GM18517 (cell line): ENCODE results near the gene WWTR1.

Experiments used
- ATAC-seq: cut with Tn5 transposase; IDR thresholded peaks from one replicate; pipeline ENCODE4 v1.9.1; 2021; ENCODE audit warnings: mild to moderate bottlenecking, moderate library complexity; ENCODE audit not compliant: unreplicated experiment

WWTR1 gene

GRCh38 chr3:149571381-149571780, 86.4 kb downstream of the WWTR1 start:
- no peak for ATAC-seq

DNA sequence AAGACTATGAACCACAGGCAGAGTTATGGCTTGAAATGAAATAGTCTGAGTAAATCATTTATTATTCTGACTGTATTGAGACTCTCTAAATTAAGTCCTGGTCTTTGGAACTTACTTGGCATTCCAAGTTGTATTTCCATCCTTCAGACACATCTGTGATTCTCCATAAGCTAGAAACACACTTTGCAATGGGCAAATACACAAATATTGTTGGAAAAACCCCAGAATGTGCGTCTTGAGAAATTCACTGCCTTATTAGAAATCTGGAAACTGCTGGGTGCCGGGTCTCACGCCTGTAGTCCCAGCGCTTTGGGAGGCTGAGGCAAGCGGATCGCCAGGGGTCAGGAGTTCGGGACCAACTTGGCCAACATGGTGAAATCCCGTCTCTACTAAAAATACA, 87.8 kb downstream of the WWTR1 start:
- no peak for ATAC-seq

GRCh38 chr3:149567381-149567780, 90.4 kb downstream of the WWTR1 start:
- ATAC-seq, result no peak

DNA sequence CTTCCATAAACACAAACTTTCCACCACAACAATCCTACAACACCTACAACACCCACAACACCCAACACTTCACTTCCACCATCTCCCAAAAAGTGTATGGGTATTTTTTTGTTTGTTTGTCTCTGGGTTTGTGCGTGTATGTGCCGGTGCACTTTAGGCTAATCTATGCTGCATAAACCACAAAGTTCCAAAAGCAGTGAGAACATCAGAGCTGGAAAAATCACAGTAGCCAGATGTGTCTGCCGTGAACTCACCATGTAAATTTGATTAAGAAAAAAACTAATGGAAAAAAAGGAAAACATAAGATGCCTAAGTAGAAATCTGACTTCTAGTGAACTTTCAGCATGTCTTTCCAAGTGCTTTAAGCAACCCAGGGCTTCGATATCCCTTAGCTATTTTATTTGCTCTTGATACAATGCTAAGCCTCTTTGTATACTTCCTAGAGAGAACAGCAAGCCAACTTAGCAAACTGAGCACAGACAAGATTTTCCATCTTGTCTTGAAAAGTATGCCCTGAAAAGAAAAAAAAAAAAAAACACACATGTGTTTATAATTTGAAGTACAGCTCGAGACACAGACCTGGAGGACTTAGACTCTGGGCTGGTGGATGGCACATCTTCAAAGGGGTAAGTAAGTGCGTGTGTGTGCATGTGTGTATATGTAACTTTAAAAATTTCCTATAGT, 91.4 kb downstream of the WWTR1 start:
- no peak for ATAC-seq

GRCh38 chr3:149564079-149564478, 93.7 kb downstream of the WWTR1 start:
- ATAC-seq, result no peak

DNA sequence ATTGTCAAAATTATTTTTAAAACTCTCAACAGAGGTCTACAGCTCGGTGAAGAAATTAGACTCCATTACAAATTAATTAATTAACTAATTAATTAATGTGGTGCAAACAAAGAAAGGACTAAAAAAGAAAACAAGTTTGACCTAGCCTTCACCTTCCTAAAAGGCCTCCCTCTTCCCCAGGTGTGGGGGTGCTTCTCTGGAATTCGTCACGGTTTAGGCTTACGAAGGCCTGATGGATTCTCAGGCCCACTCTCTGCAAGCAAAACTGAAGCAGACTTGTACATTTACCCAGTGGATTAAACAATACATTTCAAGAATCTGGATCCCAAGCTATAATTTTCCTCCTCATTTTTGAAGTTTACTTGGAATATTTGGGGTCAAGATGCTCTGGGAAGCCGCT, 94.7 kb downstream of the WWTR1 start:
- no peak for ATAC-seq

- ATAC-seq, result no peak
Measured at GRCh38 chr3:149560617-149561016, 97.2 kb downstream of the WWTR1 start.

- no peak for ATAC-seq
Measured at GRCh38 chr3:149560001-149560400, 97.8 kb downstream of the WWTR1 start.

DNA sequence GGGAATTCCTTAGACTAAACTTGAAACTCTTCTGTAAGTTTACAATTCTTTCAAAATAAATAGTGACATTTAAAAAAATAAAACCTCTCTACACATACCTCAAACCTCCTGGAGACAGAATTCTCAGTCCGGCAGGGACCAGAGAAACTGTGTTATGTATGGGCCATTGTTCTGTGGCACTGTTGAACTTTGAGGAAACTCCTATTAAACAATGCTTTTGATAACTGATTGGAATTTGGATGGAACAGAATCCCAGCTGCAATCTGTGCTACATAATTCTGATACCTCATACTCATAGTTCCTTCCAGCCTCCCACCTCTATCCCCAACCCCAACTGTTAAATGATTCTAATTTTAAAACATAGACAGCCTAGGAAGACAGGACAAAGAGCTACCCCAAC, 98.3 kb downstream of the WWTR1 start:
- no peak for ATAC-seq

DNA sequence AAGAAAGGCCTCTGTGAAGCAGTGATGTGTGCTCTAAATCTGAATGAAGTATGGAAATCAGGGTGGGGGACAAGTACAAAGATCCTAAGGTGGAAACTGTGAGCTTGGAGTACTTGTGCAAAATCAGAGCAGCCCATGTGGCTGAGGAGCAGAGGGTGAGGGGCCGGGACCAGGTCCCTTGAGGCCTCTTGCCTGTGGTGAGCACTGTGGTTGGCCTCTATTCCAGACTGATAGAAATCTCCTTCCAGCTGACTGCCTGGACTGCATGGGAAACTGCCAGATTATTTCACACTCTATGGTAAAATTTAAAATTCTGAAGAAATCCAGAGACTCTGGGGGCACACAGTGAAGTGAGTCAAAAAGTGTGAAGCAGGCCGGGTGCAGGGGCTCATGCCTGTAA, 101.9 kb downstream of the WWTR1 start:
- no peak for ATAC-seq

- ATAC-seq, result no peak
Measured at GRCh38 chr3:149554826-149555225, 103.0 kb downstream of the WWTR1 start.

GRCh38 chr3:149553781-149554451, 103.9 kb downstream of the WWTR1 start:
- no peak for ATAC-seq

- ATAC-seq, result no peak
Measured at GRCh38 chr3:149552700-149553099, 105.1 kb downstream of the WWTR1 start.

- no peak for ATAC-seq
Measured at GRCh38 chr3:149551500-149551899, 106.3 kb downstream of the WWTR1 start.

- ATAC-seq, result no peak
Measured at GRCh38 chr3:149548669-149549065, 109.2 kb downstream of the WWTR1 start.

- no peak for ATAC-seq
Measured at GRCh38 chr3:149547954-149548668, 109.7 kb downstream of the WWTR1 start.

DNA sequence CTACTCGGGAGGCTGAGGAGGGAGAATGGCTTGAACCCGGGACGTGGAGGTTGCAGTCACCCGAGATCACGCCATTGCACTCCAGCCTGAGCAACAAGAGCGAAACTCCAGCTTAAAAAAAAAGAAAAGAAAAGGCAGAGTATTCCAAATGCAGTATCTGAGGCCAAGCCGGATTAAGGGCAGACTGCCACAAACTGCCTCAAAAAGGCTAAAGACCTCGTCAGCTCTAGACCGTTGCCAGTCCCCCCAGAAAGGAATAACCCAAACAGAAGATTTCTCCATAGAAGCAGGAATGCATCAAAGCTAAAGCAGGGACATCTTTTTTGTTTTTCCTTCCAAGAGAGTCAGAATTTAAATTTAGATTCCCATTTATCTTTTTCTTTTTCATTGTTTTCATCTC, 110.4 kb downstream of the WWTR1 start:
- ATAC-seq, result no peak

DNA sequence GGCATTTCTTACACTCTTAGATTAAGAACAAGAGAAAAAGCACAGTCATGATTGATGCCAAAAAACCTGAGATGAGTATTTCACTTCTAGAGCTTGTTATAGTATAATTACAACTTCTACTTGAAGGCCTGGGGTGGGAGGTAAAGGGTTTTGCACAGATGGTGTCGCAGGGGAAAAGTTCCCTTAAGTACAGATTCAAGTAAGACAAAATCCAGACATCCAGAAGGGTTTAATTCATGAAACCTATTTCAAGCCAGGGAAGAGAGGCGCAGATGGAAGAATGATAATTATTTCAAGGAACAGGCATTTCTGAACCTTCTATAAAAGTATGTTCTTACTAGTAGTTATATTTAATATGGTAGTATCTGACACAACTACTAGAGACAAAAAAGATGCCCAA, 112.8 kb downstream of the WWTR1 start:
- no peak for ATAC-seq

DNA sequence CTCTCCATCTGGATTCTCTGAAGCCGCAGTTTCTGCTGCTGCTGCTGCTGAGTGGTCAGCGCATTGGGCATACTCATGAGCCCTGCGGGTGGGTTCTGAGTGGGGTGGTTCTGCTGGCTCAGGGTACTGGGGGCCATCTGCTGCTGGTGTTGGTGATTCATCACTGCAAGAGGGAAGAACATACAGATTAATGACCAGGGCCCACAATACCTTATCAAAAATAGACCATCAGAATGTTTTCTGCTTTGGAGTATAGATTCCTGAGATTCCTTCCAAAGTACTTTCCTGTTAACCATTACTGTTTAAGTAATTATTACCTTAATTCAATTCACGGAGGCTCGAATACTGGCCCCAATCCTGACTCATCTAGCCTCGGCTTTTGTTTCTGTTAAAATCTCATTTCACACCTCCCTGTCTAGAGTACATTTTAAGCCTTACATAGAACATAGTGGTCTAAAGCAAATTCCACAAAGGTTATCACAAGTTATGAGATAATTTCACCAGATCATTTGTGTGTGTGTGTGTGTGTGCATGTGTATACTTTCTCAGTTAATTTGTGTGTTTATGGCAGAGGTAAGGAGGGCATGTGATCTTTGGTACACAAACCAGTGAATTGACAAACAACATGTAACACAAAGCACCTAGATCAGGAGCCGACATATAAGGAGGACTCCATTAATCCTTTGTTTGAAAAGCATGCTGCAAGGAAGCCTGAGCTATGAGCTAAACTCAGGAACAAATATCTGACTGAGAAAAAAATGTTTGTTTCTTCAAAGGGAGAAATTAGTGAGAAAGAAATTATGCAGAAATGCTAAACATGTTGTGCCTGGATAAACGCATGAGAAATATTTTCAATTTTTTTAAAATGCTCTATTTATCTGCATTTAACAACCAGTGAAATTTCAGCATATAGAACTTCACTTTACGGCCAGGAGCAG, 115.2 kb downstream of the WWTR1 start:
- no peak for ATAC-seq

DNA sequence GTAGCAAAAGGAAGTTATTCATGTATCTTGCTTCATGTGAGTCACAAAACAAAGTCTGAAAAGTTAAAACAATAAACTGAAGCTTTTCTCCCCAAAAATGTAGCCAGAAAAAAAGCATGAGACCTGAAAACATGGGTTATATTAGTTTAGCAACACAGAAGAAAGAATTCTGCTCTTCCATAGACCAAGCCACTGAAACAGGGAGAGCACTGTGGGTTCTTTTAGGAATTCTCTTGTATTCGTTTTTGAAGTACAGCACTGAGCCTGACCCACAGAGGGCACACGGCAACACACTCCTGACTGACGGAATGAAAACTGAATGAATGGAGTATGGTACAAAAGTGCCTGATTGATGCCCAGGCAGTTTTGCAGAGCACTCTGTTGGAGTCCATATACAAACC, 116.7 kb downstream of the WWTR1 start:
- ATAC-seq, result no peak

GRCh38 chr3:149538371-149538770, 119.5 kb downstream of the WWTR1 start:
- ATAC-seq, result no peak
